ENCODE measurements around the gene C1S. TPM values are rescaled to one million over a fixed set of nuclear protein-coding genes. Genes with fewer than 3 reads are reported as not detected.
"Not testable (repeated sequence)": the region's sequence is repeated elsewhere in the genome, so short reads cannot be mapped to it uniquely, and the experiment has no call there.

The C1S gene
- total RNA-seq, 1 experiment from 2014 or later: 15.3 TPM

DNA sequence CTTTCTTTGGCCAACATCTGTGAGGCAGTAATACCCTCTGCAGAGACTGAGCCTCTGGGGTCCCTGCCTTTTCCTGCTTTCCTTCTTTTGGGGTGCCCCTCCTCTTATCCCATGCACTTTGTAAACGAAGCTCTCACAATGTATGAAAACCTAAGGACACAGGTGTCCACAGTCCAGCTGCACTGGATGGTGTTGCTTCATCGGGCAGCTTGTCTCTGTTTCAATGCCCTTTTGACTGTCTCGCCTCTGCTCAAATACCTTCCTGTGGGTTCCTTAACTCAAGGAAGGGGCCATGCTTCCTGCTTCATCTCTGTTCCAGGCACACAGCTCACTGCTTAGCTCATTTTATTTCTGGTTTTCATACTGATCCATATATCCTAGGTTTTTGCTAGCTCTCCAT lies 42.1 kb downstream of the C1S start:
- DNase-seq (ENCODE audit: low read depth): no peak

DNA sequence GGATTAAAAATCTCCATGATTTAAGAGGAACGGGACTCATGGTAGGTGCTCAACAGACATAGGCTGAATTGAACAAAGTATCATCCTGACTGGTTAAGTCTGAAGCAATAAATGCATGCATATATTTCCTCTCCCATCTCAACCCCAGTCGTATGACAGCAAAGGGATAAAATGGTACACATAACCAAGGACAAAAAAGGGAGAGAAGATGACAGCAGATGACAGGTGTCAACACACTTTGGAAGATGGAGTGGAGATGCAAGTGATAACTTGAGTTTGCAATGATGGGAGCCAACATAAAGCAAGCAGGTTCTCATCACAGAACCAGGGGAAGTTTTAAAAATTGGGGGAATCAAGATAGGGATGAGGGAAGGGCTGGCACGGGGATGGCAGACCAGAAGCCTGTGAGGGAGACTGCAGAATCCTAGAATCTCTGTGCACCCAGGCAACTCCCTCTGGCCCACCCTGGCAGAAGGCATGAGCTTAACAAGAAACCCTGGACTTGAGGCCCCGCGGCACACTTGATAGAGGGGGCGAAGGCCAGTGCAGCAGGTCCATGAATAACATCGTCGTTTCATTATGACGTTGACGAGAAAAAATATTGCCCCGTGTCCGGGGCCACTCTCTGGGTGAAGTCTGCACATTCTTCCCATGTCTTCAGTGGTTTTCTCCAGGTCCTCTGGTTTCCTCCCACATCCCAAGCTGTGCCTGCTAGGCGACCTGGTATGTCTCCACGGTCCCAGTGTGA lies 43.5 kb downstream of the C1S start:
- no peak for DNase-seq (ENCODE audit: low read depth)

DNA sequence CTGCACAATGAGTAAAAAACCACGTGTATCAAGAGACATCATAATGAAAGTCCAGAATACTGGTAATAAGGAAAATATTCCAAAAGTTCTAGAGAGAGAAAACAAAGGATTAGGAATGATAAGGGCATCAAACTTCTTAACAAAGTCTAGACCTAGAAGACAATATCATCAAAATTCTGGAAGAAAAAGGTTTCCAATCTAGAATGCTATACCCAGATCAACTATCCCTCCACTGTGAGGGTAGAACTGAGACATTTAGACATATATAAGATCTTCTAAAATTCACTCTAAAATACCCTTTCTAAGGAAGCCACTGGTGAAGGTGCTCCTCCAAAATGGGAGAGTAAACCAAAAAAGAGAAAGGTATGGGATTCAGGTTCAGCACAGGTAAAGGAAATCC lies 45.6 kb downstream of the C1S start:
- DNase-seq (ENCODE audit: low read depth): no peak

DNA sequence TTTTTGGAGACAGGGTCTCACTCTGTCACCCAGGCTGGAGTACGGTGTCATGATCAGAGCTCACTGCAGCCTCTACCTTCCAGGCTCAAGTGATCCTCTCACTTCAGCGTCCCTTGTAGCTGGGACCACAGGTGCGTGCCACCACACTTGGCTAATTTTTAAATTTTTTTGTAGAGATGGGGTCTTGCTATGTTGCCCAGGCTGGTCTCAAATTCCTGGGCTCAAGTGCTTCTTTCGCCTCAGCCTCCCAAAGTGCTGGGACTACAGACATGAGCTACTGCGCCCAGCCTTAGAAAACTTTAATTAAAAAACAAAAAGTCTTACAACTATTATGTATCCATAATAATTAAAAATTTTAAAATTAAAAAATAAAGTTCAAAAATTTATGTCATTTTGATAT lies 46.7 kb downstream of the C1S start:
- DNase-seq (ENCODE audit: low read depth): not testable (repeated sequence)

DNA sequence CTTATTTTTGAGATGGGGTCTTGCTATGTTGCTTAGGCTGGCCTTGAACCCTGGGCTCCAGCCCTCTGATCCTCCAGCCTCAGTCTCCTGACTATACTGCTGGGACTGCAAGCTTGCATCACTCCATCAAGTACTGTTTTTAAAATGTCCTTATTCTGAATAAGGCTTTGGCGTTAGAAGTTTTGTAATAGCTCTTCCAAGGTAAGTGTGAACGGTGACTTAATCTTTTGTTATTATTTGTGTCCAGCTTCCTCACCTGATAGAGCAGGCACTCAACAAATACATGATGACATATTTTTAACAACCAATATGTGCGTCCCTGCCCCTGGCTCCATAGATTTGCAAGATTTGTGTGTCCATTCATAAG lies 47.1 kb downstream of the C1S start:
- no peak for DNase-seq (ENCODE audit: low read depth)

DNA sequence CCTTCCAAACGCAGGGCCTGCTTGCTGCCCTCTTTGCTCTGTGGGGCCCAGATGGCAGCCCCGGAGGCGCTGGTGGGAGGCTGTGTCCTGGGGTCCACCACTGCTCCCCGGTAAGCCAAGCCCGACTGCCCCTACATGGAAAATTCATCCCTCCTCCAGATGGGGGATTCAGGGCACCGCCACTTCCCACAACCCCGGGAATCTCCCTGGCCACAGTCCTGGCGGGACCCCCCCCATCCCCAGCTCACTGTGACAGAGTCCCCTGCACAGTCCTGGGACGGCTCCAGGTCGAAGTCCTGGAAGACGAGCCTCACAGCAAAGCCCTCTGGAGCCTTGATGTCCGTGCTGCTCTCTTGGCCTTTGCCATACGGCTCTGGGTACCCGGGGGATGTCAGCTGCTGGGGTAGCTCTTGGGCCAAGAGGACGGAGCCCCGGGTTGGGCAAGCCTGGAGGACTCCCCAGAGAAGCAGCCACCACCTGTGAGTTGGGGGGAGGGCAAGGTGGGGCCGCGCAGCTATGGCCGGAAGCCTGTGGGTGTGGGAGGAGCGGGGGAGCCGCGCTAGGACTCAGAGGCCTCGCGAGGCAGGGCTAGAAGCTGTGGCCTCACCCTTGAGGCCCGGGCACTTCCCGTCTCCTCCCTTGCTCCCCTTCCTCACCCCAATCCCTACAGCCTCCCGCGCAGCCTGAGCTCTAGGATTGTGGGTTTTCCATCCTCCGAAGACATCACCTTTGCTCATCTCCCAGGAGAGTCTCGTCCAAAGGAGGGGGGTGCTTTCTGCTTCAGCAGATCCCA lies 47.7 kb downstream of the C1S start:
- peak; percentile 72 for DNase-seq (ENCODE audit: low read depth)

DNA sequence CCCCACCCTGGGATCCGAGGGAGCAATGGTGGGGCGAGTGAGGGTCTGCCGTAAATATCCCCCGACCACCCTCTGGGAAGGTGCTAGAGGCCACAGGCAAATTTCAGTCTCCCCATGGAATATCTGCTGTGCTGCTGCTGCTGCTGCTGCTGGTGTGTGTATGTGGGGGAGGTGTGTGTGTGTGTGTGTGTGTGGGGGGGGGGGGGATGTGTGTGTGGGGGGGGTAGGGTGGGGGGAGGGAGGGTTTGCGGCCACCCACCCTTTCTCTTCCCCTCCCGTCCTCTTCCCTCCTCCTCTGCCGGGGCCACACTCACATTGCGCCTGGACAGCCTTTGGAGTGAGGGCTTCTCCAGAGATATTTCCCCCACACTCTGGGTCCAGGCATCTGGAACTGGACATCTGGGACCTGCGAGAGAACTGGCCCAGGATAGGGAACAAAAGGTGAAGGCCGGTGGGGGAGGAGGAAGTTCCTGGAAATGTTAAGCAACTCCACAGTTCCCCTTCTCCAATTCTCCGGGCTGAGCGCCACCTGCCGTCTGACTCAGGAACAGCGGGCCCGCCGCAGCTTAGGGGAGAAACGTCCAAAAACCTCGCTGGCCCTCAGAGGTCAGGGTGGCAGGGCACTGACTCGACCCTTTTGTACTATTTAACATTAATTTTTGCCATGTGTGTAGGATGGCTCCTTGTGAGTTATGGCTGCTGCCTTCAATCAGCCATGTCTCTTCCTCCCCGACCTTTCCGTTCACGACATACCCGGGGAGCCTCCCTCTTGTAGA lies 48.5 kb downstream of the C1S start, which contains the start of gene C1RL:
Gene C1RL, minus strand, starts transcription at position 419 of the 776 bp plus-strand sequence. Its CDS starts 34 bp downstream, at position 385.
- peak; percentile 72 for DNase-seq (ENCODE audit: low read depth)

DNA sequence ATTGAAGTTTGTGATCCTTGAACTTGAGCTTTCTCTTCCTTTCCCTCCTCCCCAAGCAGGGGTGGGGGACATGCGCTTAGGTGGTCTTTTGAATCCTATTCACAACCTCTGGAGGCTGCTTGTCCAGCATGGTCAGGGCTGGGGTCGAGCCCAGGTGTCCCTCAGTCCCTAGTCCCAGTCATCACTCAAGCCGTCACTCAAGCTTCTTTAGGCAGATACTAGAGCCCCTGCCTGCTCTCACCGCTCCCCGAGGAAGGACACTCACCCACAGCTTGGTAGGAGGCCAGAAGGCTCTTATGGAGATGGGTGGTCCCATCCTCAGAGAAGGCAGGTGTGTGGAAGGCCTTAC lies 49.0 kb downstream of the C1S start:
- no peak for DNase-seq (ENCODE audit: low read depth)

DNA sequence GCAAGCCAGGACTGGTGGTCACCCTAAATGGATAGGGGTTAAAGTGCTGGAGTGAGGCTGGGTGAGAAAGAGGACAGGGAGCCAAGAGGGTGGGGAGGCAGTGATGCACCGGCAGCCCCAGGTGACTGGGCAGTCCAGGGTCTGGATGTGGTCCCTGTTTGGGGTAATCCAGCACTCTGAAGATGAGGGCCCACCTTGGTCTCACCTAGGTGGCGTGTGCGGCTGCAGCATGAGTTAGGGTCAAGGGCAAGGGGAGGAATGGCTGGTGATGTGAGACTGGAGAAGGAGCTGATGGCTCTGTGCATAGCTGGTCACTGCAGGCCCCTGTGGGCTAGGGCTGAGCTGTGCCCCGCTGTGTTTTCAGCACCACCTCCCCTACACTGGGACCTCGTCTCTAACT lies 50.1 kb downstream of the C1S start:
- DNase-seq (ENCODE audit: low read depth): no peak

DNA sequence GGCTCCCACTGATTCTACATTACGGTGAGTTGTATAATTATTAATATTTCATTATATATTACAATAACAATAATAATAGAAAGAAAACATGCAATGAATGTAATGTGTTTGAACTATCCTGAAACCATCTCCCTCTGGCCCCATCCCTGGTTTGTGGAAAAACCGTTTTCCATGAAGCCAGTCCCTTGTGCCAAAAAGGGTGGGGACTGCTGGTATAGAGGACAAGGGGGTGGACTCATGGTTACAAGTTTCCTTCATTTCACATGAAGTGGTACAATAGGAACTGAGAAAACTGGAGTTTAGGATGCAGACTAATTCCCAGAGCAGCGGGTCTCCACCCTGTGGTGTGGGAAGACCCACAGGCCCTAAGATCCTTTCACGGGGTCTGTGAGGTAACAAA lies 51.5 kb downstream of the C1S start:
- DNase-seq (ENCODE audit: low read depth): no peak

DNA sequence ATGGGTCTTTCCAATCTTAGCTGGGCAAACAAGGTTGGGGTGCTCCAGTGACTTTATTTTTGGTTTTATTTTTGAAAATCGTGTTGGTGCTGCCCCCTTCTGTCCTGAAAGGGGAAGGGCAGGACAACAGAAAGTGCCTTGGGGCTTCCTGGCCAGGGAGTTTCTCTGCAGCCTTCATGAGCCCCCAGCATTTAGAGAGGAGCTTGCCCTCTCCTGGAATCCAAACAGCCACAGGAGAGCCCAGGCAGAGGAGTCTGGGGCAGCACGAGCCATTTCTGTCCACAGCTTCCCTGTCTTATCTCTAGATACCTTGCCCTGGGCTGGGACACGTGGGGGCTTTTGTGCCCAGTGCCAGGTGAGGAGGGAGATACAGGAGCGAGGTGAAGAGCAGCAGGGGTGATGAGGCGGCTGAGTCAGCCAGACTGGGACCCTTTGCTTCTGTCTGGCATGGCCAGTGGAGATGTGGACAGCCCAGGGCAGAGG lies 52.9 kb downstream of the C1S start:
- DNase-seq (ENCODE audit: low read depth): peak; percentile 29

DNA sequence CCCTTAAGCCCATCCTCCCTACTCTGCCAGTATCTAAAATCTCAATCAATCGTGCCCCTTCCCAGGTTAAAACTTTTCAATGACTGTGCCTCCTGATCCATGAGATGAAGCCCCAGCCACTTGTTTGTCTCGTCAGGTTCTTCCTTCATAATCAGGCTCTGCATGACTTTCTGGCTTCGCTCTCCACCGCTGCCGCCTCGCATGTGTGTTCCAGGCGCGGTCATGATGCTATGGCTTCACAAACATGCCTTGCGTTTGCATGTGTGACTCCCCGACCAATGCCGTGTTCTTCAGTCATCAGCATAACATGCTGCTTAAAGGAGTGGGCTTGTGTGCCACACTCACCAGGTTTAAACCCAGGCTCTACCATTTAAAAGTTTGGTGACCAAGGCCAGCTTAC lies 53.5 kb downstream of the C1S start:
- DNase-seq (ENCODE audit: low read depth): no peak

DNA sequence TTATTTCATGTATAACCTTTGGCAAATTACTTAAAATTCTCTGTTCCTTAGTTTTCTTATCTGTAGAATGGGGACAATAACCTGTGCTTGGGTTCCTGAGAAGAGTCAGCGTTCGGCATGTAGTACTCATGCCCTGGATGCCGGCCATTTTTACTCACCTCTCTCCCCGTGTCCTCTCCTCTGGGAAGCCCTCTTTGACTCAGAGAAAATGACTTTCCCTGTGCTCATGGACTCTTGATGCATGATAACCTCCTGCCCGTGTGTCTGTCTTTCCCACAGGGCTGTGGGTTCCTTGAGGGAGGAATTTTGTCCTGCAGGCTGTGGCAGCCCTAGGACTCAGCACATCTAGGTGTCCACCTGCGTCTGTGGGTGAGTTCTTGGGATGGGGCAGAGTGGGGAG lies 54.3 kb downstream of the C1S start:
- DNase-seq (ENCODE audit: low read depth): no peak

DNA sequence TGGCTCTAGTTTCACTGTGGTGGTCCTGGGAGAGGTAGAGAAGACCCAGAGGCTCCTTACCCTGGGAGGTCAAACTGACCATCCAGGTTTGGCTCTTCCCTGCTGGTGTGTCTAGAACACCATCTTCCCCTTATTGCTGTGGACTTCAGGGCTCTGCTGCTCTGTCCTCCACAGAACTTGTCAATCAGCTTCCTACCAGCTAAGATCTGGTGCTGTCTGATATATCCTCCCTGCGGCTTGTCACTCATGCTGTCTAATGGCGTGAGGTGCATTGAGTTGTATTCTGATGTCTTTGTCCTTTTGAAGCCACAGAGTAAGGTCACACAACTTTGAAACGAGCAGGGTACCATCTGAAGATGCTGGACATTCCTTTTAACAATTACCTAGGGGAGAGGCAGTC lies 55.7 kb downstream of the C1S start:
- no peak for DNase-seq (ENCODE audit: low read depth)

DNA sequence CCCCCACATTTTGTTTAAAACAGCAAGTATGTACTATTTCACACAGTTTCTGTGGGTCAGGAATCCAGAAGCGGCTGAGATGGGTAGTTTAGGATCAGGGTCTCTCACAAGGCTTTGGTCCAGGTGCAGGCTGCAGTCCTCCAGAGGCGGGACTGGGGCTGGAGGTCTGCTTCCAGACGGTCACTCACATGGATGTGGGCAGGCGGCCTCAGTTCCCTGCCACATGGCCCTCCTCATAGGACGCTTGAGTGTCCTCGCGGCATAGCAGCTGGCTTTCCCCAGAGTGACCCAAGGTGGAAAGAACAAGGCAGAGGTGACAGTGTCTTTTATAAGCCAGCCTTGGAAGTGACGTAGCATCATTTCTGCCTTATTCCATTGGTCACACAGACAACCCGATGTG lies 56.4 kb downstream of the C1S start:
- DNase-seq (ENCODE audit: low read depth): no peak

DNA sequence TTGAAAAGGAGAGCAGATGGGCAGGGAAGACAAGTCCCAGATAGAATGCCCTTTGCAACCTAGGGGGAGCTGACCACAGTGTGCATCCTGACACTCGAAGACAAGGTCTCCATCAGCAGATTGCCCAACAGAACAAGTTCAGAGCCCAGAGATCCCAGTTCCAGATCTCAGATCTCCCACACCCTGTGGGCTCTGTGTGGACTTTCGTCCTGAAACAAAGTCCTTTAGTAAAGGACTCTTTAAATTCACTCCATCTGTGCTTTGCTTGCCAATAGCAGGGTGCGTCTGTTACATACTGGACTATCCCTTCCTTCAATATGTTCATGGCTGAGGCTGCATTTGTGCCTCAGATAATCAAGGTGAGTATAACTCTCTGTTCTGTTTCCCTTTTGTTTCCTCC lies 57.2 kb downstream of the C1S start:
- no peak for DNase-seq (ENCODE audit: low read depth)

DNA sequence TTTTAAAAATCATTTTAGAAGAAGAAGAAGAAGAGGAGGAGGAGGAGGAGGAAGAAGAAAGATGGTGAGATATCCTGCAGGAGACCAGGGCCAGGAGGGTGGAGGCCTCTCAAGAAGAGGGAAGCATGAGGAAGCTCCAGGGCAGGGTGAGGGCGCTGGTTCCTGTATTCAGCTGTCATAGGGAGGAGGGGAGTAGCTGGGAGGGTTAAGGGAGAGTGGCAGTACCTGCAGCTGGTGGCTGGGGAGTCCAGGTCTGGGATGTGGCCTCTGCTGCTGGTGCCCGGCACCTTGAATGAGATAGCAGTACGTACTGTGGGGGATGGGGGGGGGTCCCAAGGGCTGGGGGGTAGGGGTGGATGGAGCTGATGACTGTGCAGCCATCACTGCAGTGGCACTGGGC lies 58.4 kb downstream of the C1S start:
- no peak for DNase-seq (ENCODE audit: low read depth)

DNA sequence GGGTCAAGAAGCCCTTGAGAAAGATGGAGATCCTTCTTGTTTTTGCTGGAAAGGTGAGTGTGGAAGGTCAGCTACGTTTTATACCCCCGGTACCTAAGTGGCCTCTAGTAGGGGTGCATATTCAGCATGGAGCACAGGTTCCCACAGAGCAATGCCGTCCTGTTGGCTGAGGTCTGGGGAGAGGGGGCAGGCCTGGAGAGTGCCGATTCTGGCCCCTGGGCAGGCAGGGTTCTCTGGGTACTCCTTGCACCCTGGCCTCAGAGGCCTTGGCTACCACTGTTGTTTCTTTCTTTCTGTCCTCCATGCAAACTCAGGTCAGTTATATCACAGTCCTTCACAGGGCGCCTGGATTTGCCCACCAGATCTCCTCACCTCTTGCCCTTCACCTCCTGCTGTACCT lies 59.6 kb downstream of the C1S start:
- no peak for DNase-seq (ENCODE audit: low read depth)
